H1 (cell line): ENCODE results near the gene POFUT2. TPM values are rescaled to one million over a fixed set of nuclear protein-coding genes. Genes with fewer than 3 reads are reported as not detected.

Source experiments
- CTCF ChIA-PET: fragments of 300-600 bp; sonication (Branson Sonifier 250); formaldehyde crosslinking; loops from one replicate; lab custom pipeline; 2021; ENCODE audit not compliant: partially characterized antibody; lab: Charles Lee
- POLR2A ChIA-PET: fragments of 300-600 bp; sonication (Branson Sonifier 250); formaldehyde crosslinking; loops from one replicate; lab custom pipeline; 2021; ENCODE audit warnings: inconsistent platforms; ENCODE audit not compliant: partially characterized antibody; lab: Charles Lee
- DNase-seq, 2 experiments: peaks; one replicate each; pipeline versions ENCODE4 v3.0.0 to v3.0.0-alpha.2; 2010 to 2022; ENCODE audit warnings: low spot score in 2 of 2, low read depth in 1 of 2, mixed read lengths in 1 of 2
- FAIRE-seq: peaks from 2 replicates; lab custom pipeline; 2011; peaks lifted over from hg19 to GRCh38; lab: Jason Lieb, UNC
- H2AFZ ChIP-seq: 2 replicates; pipeline ENCODE4 v1.8.1; 2012; ENCODE audit warnings: low read length, inconsistent platforms
- H2AK5ac ChIP-seq: 2 replicates; pipeline ENCODE4 v1.6.1; 2013; ENCODE audit warnings: low read depth, low read length
- H2BK120ac ChIP-seq: replicated peaks from 2 replicates; pipeline ENCODE3; 2013; ENCODE audit warnings: low read depth, low read length, inconsistent platforms
- H2BK12ac ChIP-seq: 2 replicates; pipeline ENCODE4 v1.6.1; 2013; ENCODE audit warnings: low read depth, low read length
- H2BK15ac ChIP-seq: 2 replicates; pipeline ENCODE4 v1.6.1; 2013; ENCODE audit warnings: low read length
- H2BK20ac ChIP-seq: 2 replicates; pipeline ENCODE4 v1.6.1; 2013; ENCODE audit warnings: low read length
- H2BK5ac ChIP-seq: 2 replicates; pipeline ENCODE4 v1.6.1; 2013; ENCODE audit warnings: low read depth, low read length
- H3K14ac ChIP-seq: 2 replicates; pipeline ENCODE4 v1.6.1; 2013; ENCODE audit warnings: inconsistent platforms; ENCODE audit not compliant: insufficient read length
- H3K18ac ChIP-seq: 2 replicates; pipeline ENCODE4 v1.6.1; 2013; ENCODE audit warnings: low read length; ENCODE audit errors: extremely low read depth
- H3K23ac ChIP-seq: 2 replicates; pipeline ENCODE4 v1.6.1; 2013; ENCODE audit warnings: inconsistent platforms; ENCODE audit not compliant: insufficient read length
- H3K23me2 ChIP-seq: 2 replicates; pipeline ENCODE4 v1.6.1; 2013; ENCODE audit warnings: low read depth, low read length
- H3K27ac ChIP-seq: 2 replicates; pipeline ENCODE4 v1.6.1; 2011; ENCODE audit warnings: low read depth, low read length, inconsistent platforms
- H3K27me3 ChIP-seq, 4 experiments: replicated peaks in 1 of 4; 1 replicate in 1 of 4; 2 replicates in 3 of 4; pipeline versions ENCODE4 v1.6.1 to v1.8.1; 2011 to 2013; ENCODE audit warnings: low read length in 3 of 4, mild to moderate bottlenecking in 3 of 4, inconsistent platforms in 2 of 4, mixed read lengths in 2 of 4, moderate library complexity in 1 of 4; ENCODE audit not compliant: control insufficient read depth in 3 of 4, insufficient read depth in 3 of 4; ENCODE audit errors: extremely low read depth in 1 of 4
- H3K36me3 ChIP-seq, 4 experiments: 2 replicates each; pipeline versions ENCODE4 v1.6.1 to v1.8.1; 2011 to 2013; ENCODE audit warnings: mild to moderate bottlenecking in 4 of 4, low read length in 3 of 4, moderate library complexity in 2 of 4, control low read depth in 1 of 4, inconsistent platforms in 1 of 4; ENCODE audit not compliant: insufficient read depth in 4 of 4, control insufficient read depth in 2 of 4
- H3K4ac ChIP-seq: replicated peaks from 2 replicates; pipeline ENCODE3; 2013; ENCODE audit warnings: low read length, low read depth, mixed read lengths, inconsistent platforms; ENCODE audit not compliant: insufficient read length
- H3K4me1 ChIP-seq, 4 experiments: replicated peaks in 1 of 4; 1 replicate in 1 of 4; 2 replicates in 3 of 4; pipeline versions ENCODE4 v1.6.1 to v1.8.1; 2011 to 2013; ENCODE audit warnings: low read length in 3 of 4, inconsistent platforms in 2 of 4, mixed read lengths in 1 of 4; ENCODE audit not compliant: insufficient read depth in 4 of 4, control insufficient read depth in 3 of 4
- H3K4me2 ChIP-seq, 2 experiments: 2 replicates each; pipeline versions ENCODE4 v1.6.1 to v1.8.1; 2011 to 2013; ENCODE audit warnings: low read depth in 2 of 2, low read length in 2 of 2, control low read depth in 1 of 2, inconsistent platforms in 1 of 2, mild to moderate bottlenecking in 1 of 2; ENCODE audit not compliant: insufficient read depth in 1 of 2
- H3K4me3 ChIP-seq, 4 experiments: fragments of 200-600, 300-600 bp in 1 of 4; sonication (generic), shearing (Covaris generic), sonication (Bioruptor Twin) in 1 of 4; 2 replicates each; pipeline versions ENCODE4 v1.5.1 to v1.8.1; 2011 to 2016; ENCODE audit warnings: low read length in 4 of 4, low read depth in 3 of 4, control low read depth in 2 of 4, inconsistent platforms in 2 of 4, mild to moderate bottlenecking in 2 of 4, mixed read lengths in 1 of 4, moderate library complexity in 1 of 4; ENCODE audit not compliant: insufficient read depth in 2 of 4; ENCODE audit errors: extremely low read depth in 1 of 4
- H3K56ac ChIP-seq: replicated peaks from 2 replicates; pipeline ENCODE3; 2013; ENCODE audit warnings: low read depth, mild to moderate bottlenecking, mixed read lengths, low read length, inconsistent platforms; ENCODE audit not compliant: insufficient read length
- H3K79me1 ChIP-seq: 2 replicates; pipeline ENCODE4 v1.6.1; 2013; ENCODE audit warnings: low read depth, low read length, control low read depth
- H3K79me2 ChIP-seq, 2 experiments: 2 replicates each; pipeline versions ENCODE4 v1.6.1 to v1.8.1; 2012 to 2013; ENCODE audit warnings: low read length in 2 of 2, mild to moderate bottlenecking in 2 of 2, inconsistent platforms in 1 of 2; ENCODE audit not compliant: insufficient read depth in 2 of 2, control insufficient read depth in 1 of 2
- H3K9ac ChIP-seq, 4 experiments: replicated peaks in 1 of 4; 1 replicate in 1 of 4; 2 replicates in 3 of 4; pipeline versions ENCODE4 v1.6.1 to v1.8.1; 2011 to 2013; ENCODE audit warnings: low read depth in 3 of 4, low read length in 3 of 4, control low read depth in 2 of 4, mild to moderate bottlenecking in 2 of 4, moderate library complexity in 2 of 4, inconsistent platforms in 1 of 4; ENCODE audit errors: extremely low read depth in 1 of 4
- H3K9me3 ChIP-seq, 2 experiments: 2 replicates each; pipeline versions ENCODE4 v1.6.1 to v1.8.1; 2012 to 2013; ENCODE audit warnings: mild to moderate bottlenecking in 2 of 2, moderate library complexity in 2 of 2, control low read depth in 1 of 2, inconsistent platforms in 1 of 2, low read depth in 1 of 2, low read length in 1 of 2, mixed read lengths in 1 of 2; ENCODE audit not compliant: insufficient read depth in 2 of 2
- H4K20me1 ChIP-seq, 2 experiments: replicated peaks in 1 of 2; 2 replicates each; pipeline versions ENCODE3 to v1.8.1; 2011 to 2013; ENCODE audit warnings: inconsistent platforms in 2 of 2, low read length in 2 of 2, mild to moderate bottlenecking in 1 of 2; ENCODE audit not compliant: insufficient read depth in 2 of 2, control insufficient read depth in 1 of 2
- H4K5ac ChIP-seq: 2 replicates; pipeline ENCODE4 v1.6.1; 2013; ENCODE audit warnings: low read length, low read depth, mixed read lengths, inconsistent platforms; ENCODE audit not compliant: insufficient read length
- H4K8ac ChIP-seq: 2 replicates; pipeline ENCODE4 v1.8.0; 2013; ENCODE audit warnings: mild to moderate bottlenecking, moderate library complexity, low read length, inconsistent platforms; ENCODE audit not compliant: insufficient read depth; ENCODE audit errors: extremely low read depth
- H4K91ac ChIP-seq: replicated peaks from 2 replicates; pipeline ENCODE3; 2013; ENCODE audit warnings: low read length, mixed read lengths, inconsistent platforms; ENCODE audit not compliant: insufficient read length
- EGR1 ChIP-seq: IDR thresholded peaks from 2 replicates; pipeline ENCODE4 v1.6.1; 2011; ENCODE audit warnings: low read depth, low read length, borderline replicate concordance
- KDM4A ChIP-seq: IDR thresholded peaks from one replicate; pipeline ENCODE4 v1.7.1; 2012; ENCODE audit warnings: low read depth, mild to moderate bottlenecking, moderate library complexity, low read length, inconsistent platforms; ENCODE audit not compliant: severe bottlenecking
- MAFK ChIP-seq: IDR thresholded peaks from 2 replicates; pipeline ENCODE4 v1.6.1; 2012; ENCODE audit warnings: low read depth, mild to moderate bottlenecking, improper control_type of control experiment, low read length
- TAF1 ChIP-seq: IDR thresholded peaks from 2 replicates; pipeline ENCODE4 v1.6.1; 2011; ENCODE audit warnings: mild to moderate bottlenecking, low read depth, low read length
- WGBS, 2 experiments: shearing (Covaris generic) in 1 of 2; methylation state at CpG; one replicate each; pipeline versions ENCODE4 v1.1.6 to v1.1.7; 2013 to 2015; ENCODE audit warnings: low lambda C conversion rate in 2 of 2, mixed read lengths in 2 of 2, inconsistent platforms in 1 of 2, low coverage in 1 of 2, missing lambda C conversion rate in 1 of 2; ENCODE audit not compliant: insufficient replicate concordance in 2 of 2, insufficient coverage in 1 of 2, insufficient read length in 1 of 2; ENCODE audit errors: extremely low coverage in 1 of 2, missing lambda C conversion rate in 1 of 2; 5-methylcytosine and 5-hydroxymethylcytosine counted together
- polyA plus RNA-seq, 7 experiments: library from polyadenylated mRNA; depleted of rRNA in 3 of 7; stranded (reverse) in 5 of 7; unstranded in 2 of 7; fragments of >200 nt in 5 of 7; fragments of 200-250 nt in 2 of 7; gene quantifications; 1 replicate in 5 of 7; 2 replicates in 1 of 7; 4 replicates in 1 of 7; pipeline versions ENCODE4 v1.2.1 to v1.2.3, GENCODE V29; 2011 to 2013; ENCODE audit warnings: missing spikeins in 2 of 7, mixed read lengths in 2 of 7
- total RNA-seq: library from RNA; stranded (reverse); fragmentation: NEBNext Ultra II Directional; extraction: Animal tissue kit (Norgen Biotek cat#: 25700); gene quantifications from 2 replicates; pipeline ENCODE4 v1.2.1, GENCODE V29; 2021

The POFUT2 gene
- total and polyA plus RNA-seq, 2 of the 8 experiments (the other 6 are each of a cell fraction or from before 2014, with no cell fraction given): 13.7 to 32.1 TPM

GRCh38 chr21:45283035-45283610 is 4.6 kb downstream of the POFUT2 start:
- no peak overlapping the region for H3K56ac ChIP-seq
- no peak overlapping the region for H2BK20ac ChIP-seq
- no peak overlapping the region for H4K5ac ChIP-seq
- peaks cover 19% of the 10 kb centered on the region for H3K79me1 ChIP-seq
- H2BK5ac ChIP-seq: no peak overlapping the region
- FAIRE-seq: no peak
- peaks cover 4% of the 10 kb centered on the region; the same call in 1 of the 2 replicates for H3K23me2 ChIP-seq
- no peaks in the 10 kb centered on the region for H3K9me3 ChIP-seq
- no peak overlapping the region for H3K18ac ChIP-seq
- peaks cover 0 to 24% of the 10 kb centered on the region in 2 experiments; a peak in 2 of 4 replicates for H3K79me2 ChIP-seq
- H3K4ac ChIP-seq: no peak overlapping the region
- H3K9ac ChIP-seq: no peak overlapping the region
- H2BK120ac ChIP-seq: no peak overlapping the region
- H3K4me1 ChIP-seq: peaks cover 0 to 3% (median under 1%) of the 10 kb centered on the region in 4 experiments; a peak in 3 of 7 replicates
- no peak overlapping the region for H2BK12ac ChIP-seq
- CTCF ChIA-PET: interaction anchor here (0.9 to 1.5 kb wide), 2 partner anchors 143 to 157 kb away, joined by 3 read pairs; no protein-coding TSS in a partner anchor
- no peaks in the 10 kb centered on the region for H3K27me3 ChIP-seq
- WGBS, 2 experiments: 95% methylated on average over 19 of the region's 31 CpGs; no CpG with 5 or more reads in 1 of the 2 experiments
- no peak overlapping the region for H4K91ac ChIP-seq
- H2AFZ ChIP-seq: no peak overlapping the region
- no peak overlapping the region for H2BK15ac ChIP-seq
- no peak overlapping the region for H3K4me2 ChIP-seq
- no peak overlapping the region for H3K23ac ChIP-seq
- no peak overlapping the region for H3K4me3 ChIP-seq
- TF ChIP-seq TAF1 (no peak), MAFK (no peak), EGR1 (no peak), KDM4A (no peak)
- TF ChIP-seq, all 59 proteins: peak for 0
- Histone ChIP-seq H4K8ac (no peak overlapping the region), H4K20me1 (peaks cover 24 to 35% of the 10 kb centered on the region in 2 experiments), H3K36me3 (peaks cover 15 to 63% (median 55%) of the 10 kb centered on the region in 4 experiments), H2AK5ac (no peak overlapping the region), H3K27ac (no peak overlapping the region), H3K14ac (no peak overlapping the region)
- no peak for DNase-seq
- POLR2A ChIA-PET: no interaction called here
